HFFc6 (cell line): ENCODE measurements around the gene VSTM2B. TPM values are rescaled to one million over a fixed set of nuclear protein-coding genes. Genes with fewer than 3 reads are reported as not detected.
A peak's percentile ranks its signal among the peaks of the same experiment; 100 is the strongest.

Experiments used
- DNase-seq: peaks from one replicate; pipeline ENCODE4 v3.0.0-alpha.2; 2018
- H3K27ac Mint-ChIP-seq: 2 replicates; pipeline ENCODE4 v1.8.0; 2020; ENCODE audit warnings: mild to moderate bottlenecking, mixed read lengths
- H3K27me3 Mint-ChIP-seq: 2 replicates; pipeline ENCODE4 v1.8.0; 2021; ENCODE audit warnings: mild to moderate bottlenecking, moderate library complexity, mixed read lengths; ENCODE audit not compliant: insufficient read depth
- H3K36me3 Mint-ChIP-seq: 2 replicates; pipeline ENCODE4 v1.8.0; 2021; ENCODE audit warnings: low read depth, mixed read lengths
- H3K4me1 Mint-ChIP-seq: 2 replicates; pipeline ENCODE4 v1.8.0; 2020; ENCODE audit warnings: low read depth, mixed read lengths
- H3K4me3 Mint-ChIP-seq: 2 replicates; pipeline ENCODE4 v1.8.0; 2020; ENCODE audit warnings: mild to moderate bottlenecking, moderate library complexity, mixed read lengths
- H3K9me3 Mint-ChIP-seq: 2 replicates; pipeline ENCODE4 v1.8.0; 2020; ENCODE audit warnings: mild to moderate bottlenecking, mixed read lengths
- total RNA-seq, 6 experiments: library from RNA; stranded (reverse); fragmentation: NEBNext Ultra II Directional; extraction: Animal tissue kit (Norgen Biotek cat#: 25700); gene quantifications; 2 replicates in 1 of 6; 3 replicates in 5 of 6; pipeline ENCODE4 v1.2.3, GENCODE V29; 2021
- TF ChIP-seq, protein P1 (sequence below): fragments of 200-600 bp; sonication (generic); IDR thresholded peaks from 2 replicates; pipeline ENCODE4 v1.5.0; 2021; ENCODE audit warnings: antibody characterized with exemption, mild to moderate bottlenecking

Gene VSTM2B
- total RNA-seq, 6 experiments from 2014 or later = not detected

DNA sequence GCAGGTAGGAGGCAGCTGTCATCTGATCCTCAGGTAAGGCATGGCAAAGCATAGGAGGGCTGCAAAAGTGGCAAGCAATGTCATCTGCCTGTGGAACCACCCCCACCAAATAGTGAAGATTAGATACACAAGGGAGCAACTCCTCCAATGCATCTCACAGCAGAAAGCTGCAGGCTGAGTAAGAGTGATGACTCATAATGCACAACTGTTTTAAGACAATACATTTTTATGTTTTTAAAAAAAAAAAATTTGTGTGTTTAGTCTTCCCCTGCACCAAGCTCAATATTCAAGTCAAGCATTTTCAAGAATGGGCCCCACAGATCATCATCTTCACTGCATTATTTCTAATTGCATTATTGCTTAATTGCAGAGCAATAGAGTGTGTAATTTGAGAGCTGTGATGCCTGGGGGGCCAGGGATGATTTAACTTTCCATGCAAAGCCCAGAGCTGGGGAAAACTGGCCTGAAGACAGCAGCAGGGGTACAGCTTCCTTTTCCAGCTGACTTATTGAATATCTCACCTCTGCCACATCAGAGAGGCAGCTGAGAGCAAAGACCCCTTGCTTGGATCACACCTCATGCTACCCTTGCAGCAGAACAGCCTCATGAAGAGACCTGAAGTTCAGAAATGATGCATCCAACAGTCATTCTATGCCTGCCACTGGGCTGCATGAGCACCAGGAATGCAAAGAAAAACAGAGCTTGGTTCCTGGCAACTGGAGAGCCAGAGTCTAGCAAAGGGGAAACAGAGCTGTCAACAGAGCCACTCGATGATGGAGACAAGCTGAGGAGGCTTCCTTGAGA is 57.6 kb downstream of the VSTM2B start:
- Mint-ChIP-seq H3K27me3 (peaks cover 11% of the 10 kb centered on the region), H3K4me3 (peak overlapping the region; percentile 32; the same call in 1 of the 2 replicates), H3K4me1 (peaks cover 40% of the 10 kb centered on the region), H3K9me3 (no peaks in the 10 kb centered on the region), H3K36me3 (no peaks in the 10 kb centered on the region), H3K27ac (peak overlapping the region; percentile 55)
- TF ChIP-seq, protein P1, sequence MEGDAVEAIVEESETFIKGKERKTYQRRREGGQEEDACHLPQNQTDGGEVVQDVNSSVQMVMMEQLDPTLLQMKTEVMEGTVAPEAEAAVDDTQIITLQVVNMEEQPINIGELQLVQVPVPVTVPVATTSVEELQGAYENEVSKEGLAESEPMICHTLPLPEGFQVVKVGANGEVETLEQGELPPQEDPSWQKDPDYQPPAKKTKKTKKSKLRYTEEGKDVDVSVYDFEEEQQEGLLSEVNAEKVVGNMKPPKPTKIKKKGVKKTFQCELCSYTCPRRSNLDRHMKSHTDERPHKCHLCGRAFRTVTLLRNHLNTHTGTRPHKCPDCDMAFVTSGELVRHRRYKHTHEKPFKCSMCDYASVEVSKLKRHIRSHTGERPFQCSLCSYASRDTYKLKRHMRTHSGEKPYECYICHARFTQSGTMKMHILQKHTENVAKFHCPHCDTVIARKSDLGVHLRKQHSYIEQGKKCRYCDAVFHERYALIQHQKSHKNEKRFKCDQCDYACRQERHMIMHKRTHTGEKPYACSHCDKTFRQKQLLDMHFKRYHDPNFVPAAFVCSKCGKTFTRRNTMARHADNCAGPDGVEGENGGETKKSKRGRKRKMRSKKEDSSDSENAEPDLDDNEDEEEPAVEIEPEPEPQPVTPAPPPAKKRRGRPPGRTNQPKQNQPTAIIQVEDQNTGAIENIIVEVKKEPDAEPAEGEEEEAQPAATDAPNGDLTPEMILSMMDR = no peak
- peak; percentile 22 for DNase-seq

DNA sequence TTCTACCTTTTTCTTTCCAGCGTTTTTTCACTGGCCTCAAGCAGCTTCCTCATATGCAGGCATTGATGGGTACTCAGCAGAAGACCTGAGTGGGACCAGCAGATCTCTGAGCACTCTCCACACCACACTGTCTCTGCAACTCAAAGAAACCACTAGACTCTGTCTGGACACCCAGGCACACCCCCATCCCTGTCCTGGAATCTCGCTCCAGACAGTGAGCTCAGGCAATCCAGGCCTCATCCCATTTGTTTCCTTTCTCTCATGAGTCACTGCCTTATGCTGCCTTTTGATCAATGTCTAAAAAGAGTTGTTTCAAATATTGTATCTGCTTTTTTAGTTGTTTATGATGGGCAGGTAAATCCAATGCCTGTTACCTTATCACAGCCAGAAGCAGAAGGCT is 60.6 kb downstream of the VSTM2B start:
- DNase-seq = no peak
- Mint-ChIP-seq H3K27me3 (peaks cover 12% of the 10 kb centered on the region), H3K4me1 (peaks cover 40% of the 10 kb centered on the region), H3K27ac (no peak overlapping the region), H3K9me3 (no peaks in the 10 kb centered on the region), H3K36me3 (no peaks in the 10 kb centered on the region), H3K4me3 (no peak overlapping the region)
- TF ChIP-seq, protein P1 = no peak

DNA sequence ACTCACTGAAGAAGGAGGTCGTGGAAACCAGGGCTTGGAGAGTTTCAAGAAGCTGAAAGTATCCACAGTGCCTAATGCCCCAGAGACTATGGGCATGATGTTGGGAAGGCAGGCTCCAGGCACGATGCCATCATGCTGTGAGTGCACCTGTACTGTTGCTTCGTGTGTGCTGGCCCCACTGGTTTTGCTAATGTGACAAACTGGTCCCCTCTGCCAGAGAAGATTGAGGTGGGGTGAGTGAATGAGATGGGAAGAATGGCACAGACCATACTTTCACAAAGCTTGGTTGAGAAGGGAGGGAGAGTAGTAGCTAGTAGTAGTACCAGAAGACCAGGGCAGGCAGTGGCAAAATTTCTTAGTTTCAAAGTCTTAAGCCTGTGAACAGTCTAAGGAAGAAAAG is 61.3 kb downstream of the VSTM2B start:
- Mint-ChIP-seq H3K36me3 (no peaks in the 10 kb centered on the region), H3K27ac (no peak overlapping the region), H3K4me1 (peaks cover 40% of the 10 kb centered on the region), H3K27me3 (peaks cover 18% of the 10 kb centered on the region), H3K4me3 (no peak overlapping the region), H3K9me3 (no peaks in the 10 kb centered on the region)
- DNase-seq = no peak
- TF ChIP-seq, protein P1 = no peak

DNA sequence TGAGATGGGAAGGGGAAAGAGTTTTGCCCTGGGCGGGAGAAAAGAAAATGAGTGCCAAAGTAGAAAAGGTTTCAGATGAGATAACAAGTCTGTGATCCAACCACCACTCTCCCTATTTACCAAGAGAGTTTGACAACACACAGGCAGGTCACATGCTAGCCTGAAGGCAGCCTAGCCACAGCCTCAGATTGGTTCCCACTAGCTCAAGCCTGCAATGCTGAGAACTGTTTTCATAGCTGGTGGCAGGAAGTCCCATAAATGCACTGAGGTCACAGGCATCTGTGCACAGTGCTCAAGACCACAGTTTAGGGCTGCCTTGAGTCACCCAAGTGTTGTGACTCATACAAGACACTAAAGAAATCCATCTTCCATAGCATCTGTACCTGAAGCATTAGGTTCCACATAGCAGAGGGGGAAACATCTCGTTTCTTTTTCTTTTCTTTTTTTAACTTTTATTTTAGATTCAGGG is 61.8 kb downstream of the VSTM2B start:
- H3K4me1 Mint-ChIP-seq = peaks cover 38% of the 10 kb centered on the region
- TF ChIP-seq, protein P1 = no peak
- no peaks in the 10 kb centered on the region for H3K9me3 Mint-ChIP-seq
- no peak overlapping the region for H3K4me3 Mint-ChIP-seq
- peak; percentile 77 for DNase-seq
- H3K36me3 Mint-ChIP-seq = no peaks in the 10 kb centered on the region
- H3K27me3 Mint-ChIP-seq = peaks cover 22% of the 10 kb centered on the region
- no peak overlapping the region for H3K27ac Mint-ChIP-seq

DNA sequence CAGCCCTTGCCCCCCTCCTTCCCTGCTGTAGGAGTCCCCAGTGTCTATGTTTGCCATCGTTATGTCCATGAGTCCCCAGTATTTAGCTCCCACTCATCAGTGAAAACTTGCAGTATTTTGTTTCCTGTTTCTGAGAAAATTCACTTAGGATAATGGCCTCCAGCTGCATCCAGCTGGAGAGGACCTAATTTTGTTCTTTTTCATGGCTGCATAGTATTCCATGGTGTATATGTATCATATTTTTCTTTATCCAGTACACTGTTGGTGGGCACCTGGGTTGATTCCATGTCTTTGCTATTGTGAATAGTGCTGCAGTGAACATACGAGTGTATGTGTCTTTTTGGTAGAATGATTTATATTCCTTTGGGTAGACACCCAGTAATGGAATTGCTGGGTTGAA is 62.3 kb downstream of the VSTM2B start:
- H3K4me1 Mint-ChIP-seq = peaks cover 33% of the 10 kb centered on the region
- no peaks in the 10 kb centered on the region for H3K36me3 Mint-ChIP-seq
- H3K27ac Mint-ChIP-seq = no peak overlapping the region
- TF ChIP-seq, protein P1 = no peak
- H3K27me3 Mint-ChIP-seq = peaks cover 27% of the 10 kb centered on the region
- no peaks in the 10 kb centered on the region for H3K9me3 Mint-ChIP-seq
- no peak overlapping the region for H3K4me3 Mint-ChIP-seq
- no peak for DNase-seq
